Suprapubic skin (tissue), 4 donors: Measurements from ENCODE around the gene CHST11. TPM values are rescaled to one million over a fixed set of nuclear protein-coding genes. Genes with fewer than 3 reads are reported as not detected.

Source experiments
- DNase-seq, 2 donors: peaks; one replicate each; pipeline ENCODE4 v3.0.0-alpha.2; 2019; ENCODE audit warnings: low spot score in 2 of 2
- H3K27ac ChIP-seq: fragments of 200-600 bp; sonication (generic); one replicate; pipeline ENCODE4 v1.5.1; 2019
- H3K27me3 ChIP-seq: fragments of 200-600 bp; sonication (generic); one replicate; pipeline ENCODE4 v1.5.1; 2019
- H3K36me3 ChIP-seq: fragments of 200-600 bp; sonication (generic); one replicate; pipeline ENCODE4 v1.5.1; 2019
- H3K4me1 ChIP-seq: fragments of 200-600 bp; sonication (generic); one replicate; pipeline ENCODE4 v1.5.1; 2019
- H3K4me3 ChIP-seq: fragments of 200-600 bp; sonication (generic); one replicate; pipeline ENCODE4 v1.5.1; 2019; ENCODE audit warnings: mild to moderate bottlenecking
- H3K9me3 ChIP-seq: fragments of 200-600 bp; sonication (generic); one replicate; pipeline ENCODE4 v1.5.1; 2019
- CTCF ChIP-seq, 2 donors: fragments of 200-600 bp in 1 of 2; fragments of 450-650 bp in 1 of 2; sonication (generic) in 1 of 2; IDR thresholded peaks; one replicate each; pipeline ENCODE4 v1.5.1; 2016 to 2019; ENCODE audit warnings: antibody characterized with exemption in 2 of 2, mild to moderate bottlenecking in 1 of 2, moderate library complexity in 1 of 2
- EP300 ChIP-seq: sonication (generic); formaldehyde crosslinking; IDR thresholded peaks from one replicate; pipeline ENCODE4 v1.6.1; 2017; ENCODE audit warnings: antibody characterized with exemption
- POLR2A ChIP-seq, 2 donors: fragments of 450-650 bp; IDR thresholded peaks; one replicate each; pipeline ENCODE4 v1.6.1; 2017; ENCODE audit warnings: antibody characterized with exemption in 2 of 2, mild to moderate bottlenecking in 2 of 2, moderate library complexity in 2 of 2
- POLR2AphosphoS5 ChIP-seq, 3 donors: sonication (generic); formaldehyde crosslinking; IDR thresholded peaks; one replicate each; pipeline ENCODE4 v1.6.1; 2017; ENCODE audit warnings: antibody characterized with exemption in 3 of 3
- WGBS: methylation state at CpG from one replicate; pipeline ENCODE4 v1.1.5; 2018; 5-methylcytosine and 5-hydroxymethylcytosine counted together
- total RNA-seq, 4 donors: library from RNA; depleted of rRNA; stranded (reverse); fragments of >200 nt; gene quantifications; one replicate each; pipeline ENCODE4 v1.1.0, GENCODE V29; 2016

Gene CHST11
- total RNA-seq, 4 donors from 2014 or later: 1.8 to 5.8 (median 3.8) TPM

- DNase-seq: no peak
- H3K36me3 ChIP-seq: no peaks in the 10 kb centered on the region
- H3K27me3 ChIP-seq: no peaks in the 10 kb centered on the region
- no peak overlapping the region for H3K27ac ChIP-seq
- H3K9me3 ChIP-seq: no peaks in the 10 kb centered on the region
- H3K4me3 ChIP-seq: no peak overlapping the region
- no peak for TF ChIP-seq POLR2AphosphoS5 (IDR thresholded peaks at IDR 0.05)
- H3K4me1 ChIP-seq: no peaks in the 10 kb centered on the region
Observed at GRCh38 chr12:104649921-104650320, 193.2 kb downstream of the CHST11 start.

DNA sequence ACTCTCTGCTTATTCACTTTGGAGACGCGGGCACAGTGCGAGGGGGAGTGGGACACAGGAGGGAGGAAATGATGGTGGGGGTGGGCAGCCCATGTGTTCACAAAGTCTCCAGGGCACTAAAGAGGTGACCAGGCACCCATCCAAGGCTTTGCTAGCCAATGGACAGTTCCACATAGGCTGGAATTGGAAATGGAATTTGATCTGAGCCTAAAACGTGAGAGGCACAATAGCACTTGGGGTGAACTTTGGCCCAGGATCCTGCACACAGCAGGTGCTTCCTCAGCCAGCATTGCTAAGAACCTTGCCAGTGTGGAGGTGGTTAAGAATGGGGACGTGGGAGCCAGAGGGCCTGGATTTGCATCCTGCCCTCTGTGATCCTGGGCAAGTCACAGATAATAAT is 193.8 kb downstream of the CHST11 start:
- Histone ChIP-seq H3K36me3 (no peaks in the 10 kb centered on the region), H3K4me3 (no peak overlapping the region), H3K27me3 (no peaks in the 10 kb centered on the region), H3K4me1 (no peaks in the 10 kb centered on the region), H3K9me3 (no peaks in the 10 kb centered on the region), H3K27ac (no peak overlapping the region)
- DNase-seq: no peak
- TF ChIP-seq EP300 (no peak), POLR2AphosphoS5 (IDR thresholded peaks at IDR 0.05) (no peak), CTCF (IDR thresholded peaks at IDR 0.05) (no peak), POLR2A (IDR thresholded peaks at IDR 0.05) (no peak)
- 83% methylated on average over 5 of the region's 5 CpGs for WGBS

- 84% methylated on average over 7 of the region's 7 CpGs for WGBS
- no peaks in the 10 kb centered on the region for H3K36me3 ChIP-seq
- no peaks in the 10 kb centered on the region for H3K4me1 ChIP-seq
- no peak overlapping the region for H3K4me3 ChIP-seq
- H3K27ac ChIP-seq: no peak overlapping the region
- TF ChIP-seq EP300 (no peak), CTCF (IDR thresholded peaks at IDR 0.05) (no peak), POLR2A (IDR thresholded peaks at IDR 0.05) (no peak), POLR2AphosphoS5 (IDR thresholded peaks at IDR 0.05) (no peak)
- no peak for DNase-seq
- no peaks in the 10 kb centered on the region for H3K27me3 ChIP-seq
- H3K9me3 ChIP-seq: no peaks in the 10 kb centered on the region
Observed at GRCh38 chr12:104651811-104652210, 195.1 kb downstream of the CHST11 start.

- H3K4me3 ChIP-seq: no peak overlapping the region
- H3K9me3 ChIP-seq: no peaks in the 10 kb centered on the region
- H3K27me3 ChIP-seq: no peaks in the 10 kb centered on the region
- WGBS: 83% methylated on average over 5 of the region's 5 CpGs
- no peak overlapping the region for H3K27ac ChIP-seq
- DNase-seq: no peak
- TF ChIP-seq POLR2A (IDR thresholded peaks at IDR 0.05) (no peak), POLR2AphosphoS5 (IDR thresholded peaks at IDR 0.05) (no peak), EP300 (no peak), CTCF (IDR thresholded peaks at IDR 0.05) (no peak)
- H3K36me3 ChIP-seq: no peaks in the 10 kb centered on the region
- H3K4me1 ChIP-seq: peaks cover 5% of the 10 kb centered on the region
Observed at GRCh38 chr12:104652358-104652757, 195.6 kb downstream of the CHST11 start.

DNA sequence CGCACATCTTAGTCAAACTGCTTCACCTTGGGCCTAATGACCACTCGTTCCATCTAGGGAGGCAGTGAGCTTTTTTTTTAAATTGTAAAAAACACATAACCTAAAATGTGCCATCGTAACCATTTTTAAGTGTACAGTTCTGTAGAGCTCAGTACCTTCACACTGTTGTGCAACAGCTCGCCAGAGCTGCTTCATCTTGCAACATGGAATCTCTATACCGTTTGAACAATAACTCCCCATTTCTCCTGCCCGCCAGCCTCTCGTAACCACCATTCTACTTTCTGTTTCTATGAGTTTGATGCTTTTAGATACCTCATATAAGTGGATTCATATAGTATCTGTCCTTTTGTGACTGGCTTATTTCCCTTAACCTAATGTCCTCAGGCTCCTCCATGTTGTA is 196.2 kb downstream of the CHST11 start:
- WGBS: 95% methylated on average over 7 of the region's 7 CpGs
- Histone ChIP-seq H3K36me3 (no peaks in the 10 kb centered on the region), H3K27ac (no peak overlapping the region), H3K4me3 (no peak overlapping the region), H3K27me3 (no peaks in the 10 kb centered on the region), H3K4me1 (peaks cover 8% of the 10 kb centered on the region), H3K9me3 (no peaks in the 10 kb centered on the region)
- no peak for TF ChIP-seq POLR2A (IDR thresholded peaks at IDR 0.05)
- no peak for TF ChIP-seq POLR2AphosphoS5 (IDR thresholded peaks at IDR 0.05)
- no peak for TF ChIP-seq CTCF (IDR thresholded peaks at IDR 0.05)
- no peak for TF ChIP-seq EP300
- DNase-seq: no peak
